ENCODE results near the gene TMEM178B.

DNA sequence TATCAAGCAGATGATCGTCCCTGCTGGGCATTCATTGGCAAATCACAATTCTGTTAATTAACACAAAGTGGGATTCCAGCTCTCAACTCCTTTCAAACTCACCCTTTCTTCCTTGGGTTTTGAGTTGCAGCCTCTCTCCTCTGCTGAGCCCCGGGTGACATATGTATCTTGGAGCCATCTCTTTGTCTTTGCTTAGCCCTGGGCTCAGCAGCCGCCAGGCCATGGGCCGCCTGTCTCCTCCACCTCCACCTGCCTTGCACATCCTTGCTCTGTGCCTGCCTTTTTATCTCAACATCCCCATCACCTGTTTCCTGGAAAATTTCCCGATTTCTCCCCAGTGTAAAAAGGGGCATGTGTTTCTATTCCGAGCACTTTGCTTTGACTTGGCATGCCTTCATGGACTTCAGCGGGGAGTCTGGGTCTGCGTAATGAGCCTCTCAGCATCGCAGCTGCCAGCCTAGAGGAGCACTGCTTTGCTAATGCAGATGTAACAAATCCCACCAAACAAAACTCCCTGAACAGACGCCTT lies 336.0 kb downstream of the TMEM178B start:
- TF ChIP-seq, protein P1, sequence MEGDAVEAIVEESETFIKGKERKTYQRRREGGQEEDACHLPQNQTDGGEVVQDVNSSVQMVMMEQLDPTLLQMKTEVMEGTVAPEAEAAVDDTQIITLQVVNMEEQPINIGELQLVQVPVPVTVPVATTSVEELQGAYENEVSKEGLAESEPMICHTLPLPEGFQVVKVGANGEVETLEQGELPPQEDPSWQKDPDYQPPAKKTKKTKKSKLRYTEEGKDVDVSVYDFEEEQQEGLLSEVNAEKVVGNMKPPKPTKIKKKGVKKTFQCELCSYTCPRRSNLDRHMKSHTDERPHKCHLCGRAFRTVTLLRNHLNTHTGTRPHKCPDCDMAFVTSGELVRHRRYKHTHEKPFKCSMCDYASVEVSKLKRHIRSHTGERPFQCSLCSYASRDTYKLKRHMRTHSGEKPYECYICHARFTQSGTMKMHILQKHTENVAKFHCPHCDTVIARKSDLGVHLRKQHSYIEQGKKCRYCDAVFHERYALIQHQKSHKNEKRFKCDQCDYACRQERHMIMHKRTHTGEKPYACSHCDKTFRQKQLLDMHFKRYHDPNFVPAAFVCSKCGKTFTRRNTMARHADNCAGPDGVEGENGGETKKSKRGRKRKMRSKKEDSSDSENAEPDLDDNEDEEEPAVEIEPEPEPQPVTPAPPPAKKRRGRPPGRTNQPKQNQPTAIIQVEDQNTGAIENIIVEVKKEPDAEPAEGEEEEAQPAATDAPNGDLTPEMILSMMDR (CRISPR knock-in tag; IDR thresholded peaks at IDR 0.05) = no peak
- TF ChIP-seq KLF12 (CRISPR knock-in tag; IDR thresholded peaks at IDR 0.05; ENCODE audit: borderline replicate concordance) (no peak), GTF2F1 (IDR thresholded peaks at IDR 0.05; ENCODE audit: low read length) (no peak), ZNF232 (CRISPR knock-in tag; IDR thresholded peaks at IDR 0.05; ENCODE audit: borderline replicate concordance) (no peak), ATF7 (IDR thresholded peaks at IDR 0.05) (no peak), ATF7 (CRISPR knock-in tag; IDR thresholded peaks at IDR 0.05) (no peak), RBFOX2 (IDR thresholded peaks at IDR 0.05; ENCODE audit: low read depth, low read length) (no peak), SRF (IDR thresholded peaks at IDR 0.05; ENCODE audit: low read depth, low read length) (no peak), ZSCAN25 (CRISPR knock-in tag; IDR thresholded peaks at IDR 0.05) (no peak), FOSL2 (CRISPR knock-in tag; IDR thresholded peaks at IDR 0.05) (no peak)
- TF ChIP-seq, protein P2, sequence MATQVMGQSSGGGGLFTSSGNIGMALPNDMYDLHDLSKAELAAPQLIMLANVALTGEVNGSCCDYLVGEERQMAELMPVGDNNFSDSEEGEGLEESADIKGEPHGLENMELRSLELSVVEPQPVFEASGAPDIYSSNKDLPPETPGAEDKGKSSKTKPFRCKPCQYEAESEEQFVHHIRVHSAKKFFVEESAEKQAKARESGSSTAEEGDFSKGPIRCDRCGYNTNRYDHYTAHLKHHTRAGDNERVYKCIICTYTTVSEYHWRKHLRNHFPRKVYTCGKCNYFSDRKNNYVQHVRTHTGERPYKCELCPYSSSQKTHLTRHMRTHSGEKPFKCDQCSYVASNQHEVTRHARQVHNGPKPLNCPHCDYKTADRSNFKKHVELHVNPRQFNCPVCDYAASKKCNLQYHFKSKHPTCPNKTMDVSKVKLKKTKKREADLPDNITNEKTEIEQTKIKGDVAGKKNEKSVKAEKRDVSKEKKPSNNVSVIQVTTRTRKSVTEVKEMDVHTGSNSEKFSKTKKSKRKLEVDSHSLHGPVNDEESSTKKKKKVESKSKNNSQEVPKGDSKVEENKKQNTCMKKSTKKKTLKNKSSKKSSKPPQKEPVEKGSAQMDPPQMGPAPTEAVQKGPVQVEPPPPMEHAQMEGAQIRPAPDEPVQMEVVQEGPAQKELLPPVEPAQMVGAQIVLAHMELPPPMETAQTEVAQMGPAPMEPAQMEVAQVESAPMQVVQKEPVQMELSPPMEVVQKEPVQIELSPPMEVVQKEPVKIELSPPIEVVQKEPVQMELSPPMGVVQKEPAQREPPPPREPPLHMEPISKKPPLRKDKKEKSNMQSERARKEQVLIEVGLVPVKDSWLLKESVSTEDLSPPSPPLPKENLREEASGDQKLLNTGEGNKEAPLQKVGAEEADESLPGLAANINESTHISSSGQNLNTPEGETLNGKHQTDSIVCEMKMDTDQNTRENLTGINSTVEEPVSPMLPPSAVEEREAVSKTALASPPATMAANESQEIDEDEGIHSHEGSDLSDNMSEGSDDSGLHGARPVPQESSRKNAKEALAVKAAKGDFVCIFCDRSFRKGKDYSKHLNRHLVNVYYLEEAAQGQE (IDR thresholded peaks at IDR 0.05; ENCODE audit: borderline replicate concordance in 1 of 2, low read depth in 1 of 2, low read length in 2 of 2) = no peak
- TF ChIP-seq, protein P3, sequence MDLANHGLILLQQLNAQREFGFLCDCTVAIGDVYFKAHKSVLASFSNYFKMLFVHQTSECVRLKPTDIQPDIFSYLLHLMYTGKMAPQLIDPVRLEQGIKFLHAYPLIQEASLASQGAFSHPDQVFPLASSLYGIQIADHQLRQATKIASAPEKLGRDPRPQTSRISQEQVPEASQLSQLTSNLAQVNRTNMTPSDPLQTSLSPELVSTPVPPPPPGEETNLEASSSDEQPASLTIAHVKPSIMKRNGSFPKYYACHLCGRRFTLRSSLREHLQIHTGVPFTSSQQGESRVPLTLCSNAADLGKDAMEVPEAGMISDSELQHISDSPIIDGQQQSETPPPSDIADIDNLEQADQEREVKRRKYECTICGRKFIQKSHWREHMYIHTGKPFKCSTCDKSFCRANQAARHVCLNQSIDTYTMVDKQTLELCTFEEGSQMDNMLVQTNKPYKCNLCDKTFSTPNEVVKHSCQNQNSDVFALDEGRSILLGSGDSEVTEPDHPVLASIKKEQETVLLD (CRISPR knock-in tag; IDR thresholded peaks at IDR 0.05; ENCODE audit: low read depth) = no peak

Measured in HepG2 (cell line).